NCI-H2196 (cell line): ENCODE data around the gene TTC23.

Source experiments
- DNase-seq: peaks from one replicate; lab custom pipeline; 2025; ENCODE audit not compliant: unreplicated experiment; lab: John Stamatoyannopoulos, UW

Gene TTC23

DNA sequence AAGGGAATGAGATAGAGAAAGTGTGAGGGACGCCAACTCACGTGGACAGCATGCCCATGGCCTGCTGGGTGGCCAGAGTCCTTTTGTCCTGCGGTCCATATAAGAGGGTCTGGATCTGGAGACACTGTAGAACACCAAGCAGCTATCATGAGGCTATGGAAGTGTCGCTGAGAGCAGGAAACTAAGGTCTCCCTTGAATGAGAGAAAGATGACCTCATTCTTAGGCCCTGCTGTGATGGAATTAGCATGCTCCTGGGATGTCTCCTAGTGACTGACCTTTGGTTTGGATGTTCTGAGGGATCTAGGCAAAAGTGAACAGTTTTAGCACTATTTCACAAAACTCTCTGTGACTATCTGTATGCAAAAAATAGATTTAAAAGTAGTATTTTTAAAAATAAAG, 110.1 kb downstream of the TTC23 start:
- DNase-seq, result no peak

- no peak for DNase-seq
Measured at GRCh38 chr15:99138491-99138982, 110.8 kb downstream of the TTC23 start.

DNA sequence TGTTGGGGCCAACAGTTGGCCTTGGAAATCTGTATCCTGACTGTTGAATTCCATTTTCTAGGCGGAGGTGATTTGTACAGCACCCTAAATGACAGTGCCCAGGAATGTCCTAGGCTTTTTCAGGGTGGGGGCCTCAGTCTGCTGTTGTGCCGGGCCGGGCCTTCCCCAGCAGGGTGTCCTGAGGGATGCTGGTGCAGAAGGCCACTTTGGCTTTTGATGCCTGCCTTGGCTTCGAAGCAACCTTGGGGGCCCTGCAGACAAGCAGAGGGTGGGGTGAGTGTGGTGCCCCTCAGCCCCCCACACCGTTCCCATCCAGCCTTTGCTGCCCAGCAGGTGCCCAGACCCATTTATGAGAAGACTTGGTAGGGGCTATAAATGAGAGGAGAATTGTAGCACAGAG, 111.5 kb downstream of the TTC23 start:
- DNase-seq, result no peak

GRCh38 chr15:99137111-99137546, 112.3 kb downstream of the TTC23 start:
- DNase-seq, result peak; percentile 74

DNA sequence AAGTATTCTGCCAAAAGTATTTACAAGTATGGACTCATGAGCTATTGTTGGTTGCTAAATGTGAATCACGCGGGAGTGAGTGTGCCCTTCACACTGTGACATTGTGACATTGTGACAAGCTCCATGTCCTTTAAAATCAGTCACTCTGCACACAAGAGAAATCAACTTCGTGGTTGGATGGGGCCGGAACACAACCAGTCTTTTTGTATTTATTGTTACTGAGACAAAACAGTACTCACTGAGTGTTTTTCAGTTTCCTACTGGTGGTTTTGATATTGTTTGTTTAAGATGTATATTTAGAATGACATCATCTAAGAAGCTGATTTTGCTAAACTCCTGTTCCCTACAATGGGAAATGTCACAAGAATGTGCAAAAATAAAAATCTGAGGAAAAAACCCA, 114.2 kb downstream of the TTC23 start:
- no peak for DNase-seq

- no peak for DNase-seq
Measured at GRCh38 chr15:99134317-99134821, 115.0 kb downstream of the TTC23 start.

DNA sequence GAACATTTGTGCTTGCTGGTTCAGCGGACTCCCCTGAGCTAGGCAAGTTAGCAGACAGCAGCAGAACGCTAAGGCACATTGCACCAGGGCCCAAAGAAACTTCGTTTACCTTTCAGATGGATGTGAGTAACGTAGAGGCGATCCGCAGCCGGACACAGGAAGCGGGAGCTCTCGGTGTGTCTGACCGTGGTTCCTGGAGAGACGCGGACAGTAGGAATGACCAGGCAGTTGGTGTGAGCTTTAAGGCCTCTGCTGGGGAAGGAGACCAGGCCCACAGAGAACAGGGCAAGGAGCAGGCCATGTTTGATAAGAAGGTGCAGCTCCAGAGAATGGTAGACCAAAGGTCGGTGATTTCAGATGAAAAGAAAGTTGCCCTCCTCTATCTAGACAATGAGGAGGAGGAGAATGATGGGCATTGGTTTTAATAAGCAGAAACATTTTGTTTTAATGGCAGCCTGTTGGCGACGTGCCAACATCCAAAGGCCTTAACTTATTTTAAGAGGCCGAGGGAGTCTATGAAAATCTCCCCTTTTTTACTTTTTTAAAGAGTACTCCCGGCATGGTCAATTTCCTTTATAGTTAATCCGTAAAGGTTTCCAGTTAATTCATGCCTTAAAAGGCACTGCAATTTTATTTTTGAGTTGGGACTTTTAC, 116.6 kb downstream of the TTC23 start:
- no peak for DNase-seq

DNA sequence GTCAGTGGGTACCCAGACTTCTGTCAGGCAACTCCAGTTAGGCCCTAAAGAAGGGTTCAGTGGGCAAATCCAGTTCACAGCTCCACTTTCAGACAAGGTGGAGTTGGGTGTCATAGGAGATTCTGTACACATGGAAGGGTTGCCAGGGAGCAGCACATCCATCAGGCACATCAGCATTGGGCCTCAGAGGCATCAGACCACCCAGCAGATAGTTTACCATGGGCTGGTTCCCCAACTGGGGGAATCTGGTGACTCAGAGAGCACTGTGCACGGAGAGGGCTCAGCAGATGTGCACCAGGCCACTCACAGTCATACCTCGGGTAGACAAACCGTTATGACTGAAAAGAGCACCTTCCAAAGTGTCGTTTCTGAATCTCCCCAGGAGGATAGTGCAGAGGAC, 117.3 kb downstream of the TTC23 start:
- no peak for DNase-seq

GRCh38 chr15:99131441-99132023, 117.8 kb downstream of the TTC23 start:
- no peak for DNase-seq

DNA sequence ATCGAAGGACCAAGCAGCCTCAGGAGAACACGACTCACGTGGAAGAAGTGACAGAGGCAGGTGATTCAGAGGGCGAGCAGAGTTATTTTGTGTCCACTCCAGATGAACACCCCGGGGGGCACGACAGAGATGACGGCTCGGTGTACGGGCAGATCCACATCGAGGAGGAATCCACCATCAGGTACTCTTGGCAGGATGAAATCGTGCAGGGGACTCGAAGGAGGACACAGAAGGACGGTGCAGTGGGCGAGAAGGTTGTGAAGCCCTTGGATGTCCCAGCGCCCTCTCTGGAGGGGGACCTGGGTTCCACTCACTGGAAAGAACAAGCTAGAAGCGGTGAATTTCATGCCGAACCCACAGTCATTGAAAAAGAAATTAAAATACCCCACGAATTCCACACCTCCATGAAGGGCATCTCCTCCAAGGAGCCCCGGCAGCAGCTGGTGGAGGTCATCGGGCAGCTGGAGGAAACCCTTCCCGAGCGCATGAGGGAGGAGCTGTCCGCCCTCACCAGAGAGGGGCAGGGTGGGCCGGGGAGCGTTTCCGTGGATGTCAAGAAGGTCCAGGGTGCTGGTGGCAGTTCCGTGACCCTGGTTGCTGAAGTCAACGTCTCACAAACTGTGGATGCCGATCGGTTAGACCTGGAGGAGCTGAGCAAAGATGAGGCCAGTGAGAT, 118.5 kb downstream of the TTC23 start:
- no peak for DNase-seq

DNA sequence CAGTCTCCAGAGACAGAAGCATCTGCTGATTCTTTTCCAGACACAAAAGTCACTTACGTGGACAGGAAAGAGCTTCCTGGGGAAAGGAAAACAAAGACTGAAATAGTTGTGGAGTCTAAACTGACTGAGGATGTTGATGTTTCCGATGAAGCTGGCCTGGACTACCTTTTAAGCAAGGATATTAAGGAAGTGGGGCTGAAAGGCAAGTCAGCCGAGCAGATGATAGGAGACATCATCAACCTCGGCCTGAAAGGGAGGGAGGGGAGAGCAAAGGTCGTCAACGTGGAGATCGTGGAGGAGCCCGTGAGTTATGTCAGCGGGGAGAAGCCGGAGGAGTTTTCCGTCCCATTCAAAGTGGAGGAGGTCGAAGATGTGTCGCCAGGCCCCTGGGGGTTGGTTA, 119.1 kb downstream of the TTC23 start:
- no peak for DNase-seq

GRCh38 chr15:99129644-99130043, 119.7 kb downstream of the TTC23 start:
- no peak for DNase-seq

GRCh38 chr15:99128411-99128810, 121.0 kb downstream of the TTC23 start:
- no peak for DNase-seq

GRCh38 chr15:99127773-99128172, 121.6 kb downstream of the TTC23 start:
- no peak for DNase-seq

DNA sequence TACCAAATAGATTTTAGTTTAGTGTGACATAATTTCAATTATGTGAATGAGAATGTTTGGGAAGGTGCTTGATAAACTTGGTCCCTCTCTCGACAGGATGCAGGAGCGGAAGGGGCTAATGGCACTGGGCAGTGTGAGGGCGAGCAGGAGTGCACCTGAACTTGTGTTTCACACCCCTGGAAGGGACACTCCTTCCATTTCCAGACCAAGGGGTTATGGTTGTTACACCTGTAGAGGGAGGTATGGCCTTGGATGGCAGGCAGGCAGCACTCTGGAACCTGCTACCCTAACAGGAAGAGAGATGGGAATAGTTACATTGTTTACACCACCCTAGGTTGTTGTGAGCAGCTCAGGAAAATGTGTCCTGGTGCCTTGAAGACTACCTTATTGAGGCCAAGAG, 122.5 kb downstream of the TTC23 start:
- DNase-seq, result no peak

DNA sequence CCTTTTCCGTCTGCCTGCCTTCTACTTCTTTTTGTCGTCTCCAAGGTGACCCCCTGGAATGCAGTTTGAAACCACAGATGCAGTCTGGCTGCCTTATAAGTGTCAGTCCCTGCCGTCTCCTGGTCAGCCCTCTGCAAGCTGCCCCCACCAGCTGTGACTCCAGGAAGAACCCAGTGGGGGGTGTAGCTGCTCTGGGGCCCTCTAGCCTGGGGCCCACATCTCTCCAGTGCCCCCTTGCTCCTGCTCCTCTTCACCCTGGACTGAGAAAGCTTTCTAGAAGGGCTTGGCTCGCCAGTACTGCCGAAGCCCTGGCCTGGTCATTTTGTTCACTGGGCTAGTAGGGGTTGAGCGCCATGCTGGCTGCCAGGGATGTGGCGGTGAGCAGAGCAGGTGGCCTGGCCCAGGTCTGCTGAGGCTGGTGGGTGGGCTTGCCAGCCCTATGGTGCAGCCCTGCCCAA, 123.2 kb downstream of the TTC23 start:
- no peak for DNase-seq

DNA sequence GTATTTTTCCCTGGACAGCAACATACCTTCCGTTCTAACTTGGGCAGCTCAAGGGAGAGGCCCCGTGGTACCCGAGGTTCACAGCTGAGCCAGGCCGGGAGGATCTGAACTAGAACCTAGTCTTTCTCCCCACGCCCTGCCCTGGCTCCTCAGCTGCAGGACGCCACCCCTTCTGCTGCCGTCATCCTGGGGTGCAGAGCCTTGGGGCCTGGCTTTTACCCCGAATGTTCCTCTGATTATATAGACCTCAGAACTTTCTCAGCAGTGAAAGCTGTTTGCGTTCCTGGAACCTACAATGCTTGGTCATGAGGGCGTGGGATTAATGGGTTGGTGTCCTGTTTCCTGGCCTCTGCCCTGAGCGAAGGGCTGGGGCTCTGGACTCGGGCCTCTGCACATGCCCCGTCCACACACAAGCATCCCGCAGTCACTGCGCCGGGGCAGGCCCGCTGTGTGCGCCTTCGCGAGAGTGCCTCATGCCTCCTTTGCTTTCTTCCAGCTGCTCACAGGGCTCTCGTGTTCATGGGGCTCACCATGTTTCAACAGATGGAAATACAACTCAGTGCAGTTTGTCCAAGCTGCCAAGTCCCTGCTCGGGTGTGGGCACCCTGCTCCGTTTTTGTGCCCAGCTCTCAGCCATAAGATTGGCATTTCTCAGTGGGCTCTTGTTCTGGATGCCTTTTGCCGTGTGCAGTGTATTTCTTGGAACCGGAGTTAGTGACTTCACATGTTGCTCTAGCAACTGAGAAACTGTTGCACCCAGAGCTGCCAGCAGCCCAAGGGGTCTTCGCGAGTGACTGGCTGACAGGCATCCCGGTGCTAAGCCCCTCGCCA, 124.1 kb downstream of the TTC23 start:
- no peak for DNase-seq

DNA sequence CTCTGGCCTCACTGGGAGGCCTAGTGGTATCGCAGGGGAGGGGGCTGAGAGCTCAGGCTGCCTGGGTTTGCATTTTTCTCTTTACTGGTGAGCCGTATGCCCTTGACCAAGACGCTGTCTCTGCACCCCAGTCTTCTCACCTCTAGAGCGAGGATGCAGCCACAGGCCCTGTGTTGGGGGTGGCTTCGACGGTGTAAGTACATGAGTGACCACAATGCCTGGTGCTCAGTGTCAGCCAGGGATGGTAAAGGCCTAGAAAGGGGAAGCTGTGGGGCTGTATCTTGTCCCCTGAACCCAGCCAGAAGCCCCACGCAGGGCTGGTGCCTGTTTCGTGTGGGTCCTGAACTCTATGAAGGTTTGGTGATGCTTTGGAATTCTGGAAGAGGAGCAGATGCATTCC, 124.7 kb downstream of the TTC23 start:
- DNase-seq, result no peak

DNA sequence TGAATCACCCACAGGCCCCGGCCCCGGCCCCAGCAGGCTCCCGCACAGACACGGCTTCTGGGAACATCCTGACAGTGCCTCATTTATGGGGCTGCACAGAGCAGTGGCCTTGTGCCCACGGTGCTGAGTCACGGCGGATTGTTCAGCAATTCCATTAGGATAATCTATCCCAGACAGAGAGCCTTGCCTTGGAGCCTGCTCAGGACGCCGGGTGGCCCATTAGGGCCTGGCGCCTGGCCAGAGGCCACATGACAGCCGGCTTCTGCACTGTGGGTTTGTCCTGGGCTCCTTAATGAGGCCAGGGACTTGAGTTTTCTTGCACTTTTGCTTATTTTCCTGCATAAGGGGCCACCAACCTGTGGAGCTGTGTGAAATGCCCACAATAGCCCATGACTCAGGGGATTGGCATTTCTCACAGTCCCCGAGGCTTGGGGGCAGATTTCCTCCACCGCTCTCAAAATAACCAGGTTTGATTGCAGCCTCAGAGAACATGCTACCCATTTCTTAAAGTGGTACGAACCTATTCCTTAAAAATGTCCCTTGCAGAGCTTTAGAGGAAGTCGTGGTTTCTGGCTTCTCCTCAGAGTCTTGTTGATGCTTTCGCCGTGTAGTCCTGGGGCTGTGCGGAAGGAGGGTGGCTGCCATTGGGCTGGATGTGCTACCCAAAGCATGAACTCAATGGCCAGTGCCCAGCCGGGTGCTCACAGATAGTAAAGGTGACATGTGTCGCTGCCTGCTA, 125.5 kb downstream of the TTC23 start:
- no peak for DNase-seq
